Left ventricle myocardium inferior (tissue), 1 donor: ENCODE data around the gene MAP1B. TPM values are rescaled to one million over a fixed set of nuclear protein-coding genes. Genes with fewer than 3 reads are reported as not detected.

Experiments
- DNase-seq: peaks from one replicate; pipeline ENCODE4 v3.0.0-alpha.2; 2020
- H3K27ac ChIP-seq: fragments of 200-600 bp; replicated peaks from 2 replicates; pipeline ENCODE4 v1.8.0; 2021
- H3K27me3 ChIP-seq: fragments of 200-600 bp; 2 replicates; pipeline ENCODE4 v1.8.0; 2021; ENCODE audit warnings: low read depth
- H3K36me3 ChIP-seq: fragments of 200-600 bp; 2 replicates; pipeline ENCODE4 v1.8.0; 2021
- H3K4me1 ChIP-seq: fragments of 200-600 bp; 2 replicates; pipeline ENCODE4 v1.8.0; 2021
- H3K4me3 ChIP-seq: fragments of 200-600 bp; 2 replicates; pipeline ENCODE4 v1.8.0; 2021; ENCODE audit warnings: mild to moderate bottlenecking, moderate library complexity
- H3K9me3 ChIP-seq: fragments of 200-600 bp; replicated peaks from 2 replicates; pipeline ENCODE4 v1.8.0; 2021
- CTCF ChIP-seq: fragments of 200-600 bp; IDR thresholded peaks from 2 replicates; pipeline ENCODE4 v1.8.0; 2021; ENCODE audit warnings: antibody characterized with exemption, mild to moderate bottlenecking, borderline replicate concordance
- intact Hi-C: fragments of 100-400 bp; cut with micrococcal nuclease; formaldehyde crosslinking; loops from one replicate; pipeline ENCODE4 v1.11.0; 2022
- total RNA-seq: library from RNA; stranded (reverse); fragmentation: NEBNext Ultra II Directional; extraction: Animal tissue kit (Norgen Biotek cat#: 25700); gene quantifications from one replicate; pipeline ENCODE4 v1.2.1, GENCODE V29; 2021
- donor health status: DM: no; HTN: yes; CAD: no; lungs with severe emphysema.

MAP1B gene
- total RNA-seq, 1 donor from 2014 or later: 73.2 TPM

- H3K27me3 ChIP-seq: peaks cover 3% of the 10 kb centered on the region
- intact Hi-C loops: no loop called here
- no peaks in the 10 kb centered on the region for H3K36me3 ChIP-seq
- no peaks in the 10 kb centered on the region for H3K4me1 ChIP-seq
- no peak for TF ChIP-seq CTCF
- no peaks in the 10 kb centered on the region for H3K9me3 ChIP-seq
- H3K4me3 ChIP-seq: no peak overlapping the region
- DNase-seq: no peak
- no peak overlapping the region for H3K27ac ChIP-seq
These were observed 31.8 kb upstream of the MAP1B start for GRCh38 chr5:72075461-72075860.

- intact Hi-C loops: no loop called here
- no peaks in the 10 kb centered on the region for H3K9me3 ChIP-seq
- no peaks in the 10 kb centered on the region for H3K4me1 ChIP-seq
- H3K27me3 ChIP-seq: peaks cover 3% of the 10 kb centered on the region
- no peak for TF ChIP-seq CTCF
- no peaks in the 10 kb centered on the region for H3K36me3 ChIP-seq
- no peak overlapping the region for H3K4me3 ChIP-seq
- no peak overlapping the region for H3K27ac ChIP-seq
- no peak for DNase-seq
These were observed 30.5 kb upstream of the MAP1B start for GRCh38 chr5:72076621-72077300.

GRCh38 chr5:72077390-72077789 lies 29.9 kb upstream of the MAP1B start:
- no peak for DNase-seq
- Histone ChIP-seq H3K27ac (no peak overlapping the region), H3K4me1 (no peaks in the 10 kb centered on the region), H3K4me3 (no peak overlapping the region), H3K36me3 (no peaks in the 10 kb centered on the region), H3K27me3 (peaks cover 3% of the 10 kb centered on the region), H3K9me3 (no peaks in the 10 kb centered on the region)
- intact Hi-C loops: no loop called here
- TF ChIP-seq CTCF: no peak

GRCh38 chr5:72079288-72079687 lies 28.0 kb upstream of the MAP1B start:
- DNase-seq: peak; percentile 38
- Histone ChIP-seq H3K36me3 (no peaks in the 10 kb centered on the region), H3K4me3 (no peak overlapping the region), H3K9me3 (no peaks in the 10 kb centered on the region), H3K4me1 (no peaks in the 10 kb centered on the region), H3K27ac (peak overlapping the region; percentile 50), H3K27me3 (peaks cover 12% of the 10 kb centered on the region)
- peak; percentile 11 for TF ChIP-seq CTCF
- intact Hi-C loops: no loop called here

- H3K4me3 ChIP-seq: no peak overlapping the region
- H3K9me3 ChIP-seq: no peaks in the 10 kb centered on the region
- no peaks in the 10 kb centered on the region for H3K36me3 ChIP-seq
- H3K4me1 ChIP-seq: no peaks in the 10 kb centered on the region
- no peak for TF ChIP-seq CTCF
- intact Hi-C loops: no loop called here
- H3K27ac ChIP-seq: no peak overlapping the region
- no peak for DNase-seq
- peaks cover 17% of the 10 kb centered on the region for H3K27me3 ChIP-seq
These were observed 25.2 kb upstream of the MAP1B start for GRCh38 chr5:72082048-72082447.
